GM23338 (cell line): ENCODE measurements around the gene DTNB.

Experiments
- CREB1 ChIP-seq: fragments of 250-450 bp; sonication (Bioruptor Pico); IDR thresholded peaks from 2 replicates; pipeline ENCODE4 v1.5.0; 2020; ENCODE audit warnings: low read depth, mild to moderate bottlenecking, moderate library complexity
- EZH2 ChIP-seq: fragments of 200-600 bp; sonication (generic); IDR thresholded peaks from one replicate; pipeline ENCODE4 v1.8.0; 2017; ENCODE audit warnings: antibody characterized with exemption, mild to moderate bottlenecking, low read depth; ENCODE audit not compliant: unreplicated experiment
- EZH2phosphoT487 ChIP-seq: fragments of 200-600 bp; sonication (generic); IDR thresholded peaks from one replicate; pipeline ENCODE4 v1.8.1; 2018; ENCODE audit warnings: antibody characterized with exemption; ENCODE audit not compliant: unreplicated experiment
- JUNB ChIP-seq: IDR thresholded peaks from one replicate; pipeline ENCODE4 v1.6.1; 2016; ENCODE audit warnings: antibody characterized with exemption; ENCODE audit not compliant: unreplicated experiment
- POLR2AphosphoS5 ChIP-seq: IDR thresholded peaks from 2 replicates; pipeline ENCODE4 v1.6.1; 2016; ENCODE audit warnings: antibody characterized with exemption, low read depth
- STAT1 ChIP-seq: IDR thresholded peaks from one replicate; pipeline ENCODE4 v1.6.1; 2016; ENCODE audit warnings: antibody characterized with exemption; ENCODE audit not compliant: unreplicated experiment
- ZNF331 ChIP-seq: fragments of 250-450 bp; sonication (Bioruptor Pico); IDR thresholded peaks from 2 replicates; pipeline ENCODE4 v1.5.0; 2020; ENCODE audit warnings: low read depth, mild to moderate bottlenecking, moderate library complexity
- TF ChIP-seq, protein P1 (sequence below), 2 experiments: fragments of 200-600 bp in 1 of 2; sonication (generic) in 1 of 2; conservative IDR thresholded peaks; 2 replicates each; pipeline versions ENCODE4 v1.5.1 to v1.6.1; 2016 to 2017; ENCODE audit warnings: antibody characterized with exemption in 2 of 2, low read depth in 2 of 2, mild to moderate bottlenecking in 2 of 2, moderate library complexity in 1 of 2
- TF ChIP-seq, protein P2 (sequence below): fragments of 250-450 bp; sonication (Bioruptor Pico); IDR thresholded peaks from 2 replicates; pipeline ENCODE4 v1.5.0; 2020; ENCODE audit warnings: mild to moderate bottlenecking, moderate library complexity
- TF ChIP-seq, protein P3 (sequence below): IDR thresholded peaks from one replicate; pipeline ENCODE4 v1.6.1; 2018; ENCODE audit warnings: antibody characterized with exemption; ENCODE audit not compliant: unreplicated experiment
- TF ChIP-seq, protein P4 (sequence below): IDR thresholded peaks from 2 replicates; pipeline ENCODE4 v1.6.1; 2016; ENCODE audit warnings: antibody characterized with exemption

DNA sequence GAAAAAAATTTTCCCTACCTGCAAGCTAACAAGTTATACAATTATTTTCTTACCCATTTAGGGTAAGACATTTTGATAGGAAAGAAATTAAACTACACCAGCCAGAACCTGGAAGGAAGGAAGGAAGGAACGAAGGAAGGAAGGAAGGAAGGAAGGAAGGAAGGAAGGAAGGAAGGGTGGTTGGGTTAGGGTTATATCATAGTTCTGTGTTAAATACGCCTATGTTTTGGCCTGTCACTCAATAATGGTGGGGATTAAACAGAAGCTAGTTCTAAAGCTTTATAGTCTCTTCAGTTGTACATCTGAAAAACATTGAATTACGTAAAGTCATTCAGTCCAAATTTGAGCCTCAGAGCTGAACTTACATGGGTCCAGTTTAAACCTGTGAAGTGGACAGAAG is 256.7 kb downstream of the DTNB start:
- TF ChIP-seq, protein P1, sequence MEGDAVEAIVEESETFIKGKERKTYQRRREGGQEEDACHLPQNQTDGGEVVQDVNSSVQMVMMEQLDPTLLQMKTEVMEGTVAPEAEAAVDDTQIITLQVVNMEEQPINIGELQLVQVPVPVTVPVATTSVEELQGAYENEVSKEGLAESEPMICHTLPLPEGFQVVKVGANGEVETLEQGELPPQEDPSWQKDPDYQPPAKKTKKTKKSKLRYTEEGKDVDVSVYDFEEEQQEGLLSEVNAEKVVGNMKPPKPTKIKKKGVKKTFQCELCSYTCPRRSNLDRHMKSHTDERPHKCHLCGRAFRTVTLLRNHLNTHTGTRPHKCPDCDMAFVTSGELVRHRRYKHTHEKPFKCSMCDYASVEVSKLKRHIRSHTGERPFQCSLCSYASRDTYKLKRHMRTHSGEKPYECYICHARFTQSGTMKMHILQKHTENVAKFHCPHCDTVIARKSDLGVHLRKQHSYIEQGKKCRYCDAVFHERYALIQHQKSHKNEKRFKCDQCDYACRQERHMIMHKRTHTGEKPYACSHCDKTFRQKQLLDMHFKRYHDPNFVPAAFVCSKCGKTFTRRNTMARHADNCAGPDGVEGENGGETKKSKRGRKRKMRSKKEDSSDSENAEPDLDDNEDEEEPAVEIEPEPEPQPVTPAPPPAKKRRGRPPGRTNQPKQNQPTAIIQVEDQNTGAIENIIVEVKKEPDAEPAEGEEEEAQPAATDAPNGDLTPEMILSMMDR (conservative IDR thresholded peaks at IDR 0.05; ENCODE audit: low read depth in 2 of 2), result no peak
- TF ChIP-seq JUNB, result no peak
- TF ChIP-seq, protein P2, sequence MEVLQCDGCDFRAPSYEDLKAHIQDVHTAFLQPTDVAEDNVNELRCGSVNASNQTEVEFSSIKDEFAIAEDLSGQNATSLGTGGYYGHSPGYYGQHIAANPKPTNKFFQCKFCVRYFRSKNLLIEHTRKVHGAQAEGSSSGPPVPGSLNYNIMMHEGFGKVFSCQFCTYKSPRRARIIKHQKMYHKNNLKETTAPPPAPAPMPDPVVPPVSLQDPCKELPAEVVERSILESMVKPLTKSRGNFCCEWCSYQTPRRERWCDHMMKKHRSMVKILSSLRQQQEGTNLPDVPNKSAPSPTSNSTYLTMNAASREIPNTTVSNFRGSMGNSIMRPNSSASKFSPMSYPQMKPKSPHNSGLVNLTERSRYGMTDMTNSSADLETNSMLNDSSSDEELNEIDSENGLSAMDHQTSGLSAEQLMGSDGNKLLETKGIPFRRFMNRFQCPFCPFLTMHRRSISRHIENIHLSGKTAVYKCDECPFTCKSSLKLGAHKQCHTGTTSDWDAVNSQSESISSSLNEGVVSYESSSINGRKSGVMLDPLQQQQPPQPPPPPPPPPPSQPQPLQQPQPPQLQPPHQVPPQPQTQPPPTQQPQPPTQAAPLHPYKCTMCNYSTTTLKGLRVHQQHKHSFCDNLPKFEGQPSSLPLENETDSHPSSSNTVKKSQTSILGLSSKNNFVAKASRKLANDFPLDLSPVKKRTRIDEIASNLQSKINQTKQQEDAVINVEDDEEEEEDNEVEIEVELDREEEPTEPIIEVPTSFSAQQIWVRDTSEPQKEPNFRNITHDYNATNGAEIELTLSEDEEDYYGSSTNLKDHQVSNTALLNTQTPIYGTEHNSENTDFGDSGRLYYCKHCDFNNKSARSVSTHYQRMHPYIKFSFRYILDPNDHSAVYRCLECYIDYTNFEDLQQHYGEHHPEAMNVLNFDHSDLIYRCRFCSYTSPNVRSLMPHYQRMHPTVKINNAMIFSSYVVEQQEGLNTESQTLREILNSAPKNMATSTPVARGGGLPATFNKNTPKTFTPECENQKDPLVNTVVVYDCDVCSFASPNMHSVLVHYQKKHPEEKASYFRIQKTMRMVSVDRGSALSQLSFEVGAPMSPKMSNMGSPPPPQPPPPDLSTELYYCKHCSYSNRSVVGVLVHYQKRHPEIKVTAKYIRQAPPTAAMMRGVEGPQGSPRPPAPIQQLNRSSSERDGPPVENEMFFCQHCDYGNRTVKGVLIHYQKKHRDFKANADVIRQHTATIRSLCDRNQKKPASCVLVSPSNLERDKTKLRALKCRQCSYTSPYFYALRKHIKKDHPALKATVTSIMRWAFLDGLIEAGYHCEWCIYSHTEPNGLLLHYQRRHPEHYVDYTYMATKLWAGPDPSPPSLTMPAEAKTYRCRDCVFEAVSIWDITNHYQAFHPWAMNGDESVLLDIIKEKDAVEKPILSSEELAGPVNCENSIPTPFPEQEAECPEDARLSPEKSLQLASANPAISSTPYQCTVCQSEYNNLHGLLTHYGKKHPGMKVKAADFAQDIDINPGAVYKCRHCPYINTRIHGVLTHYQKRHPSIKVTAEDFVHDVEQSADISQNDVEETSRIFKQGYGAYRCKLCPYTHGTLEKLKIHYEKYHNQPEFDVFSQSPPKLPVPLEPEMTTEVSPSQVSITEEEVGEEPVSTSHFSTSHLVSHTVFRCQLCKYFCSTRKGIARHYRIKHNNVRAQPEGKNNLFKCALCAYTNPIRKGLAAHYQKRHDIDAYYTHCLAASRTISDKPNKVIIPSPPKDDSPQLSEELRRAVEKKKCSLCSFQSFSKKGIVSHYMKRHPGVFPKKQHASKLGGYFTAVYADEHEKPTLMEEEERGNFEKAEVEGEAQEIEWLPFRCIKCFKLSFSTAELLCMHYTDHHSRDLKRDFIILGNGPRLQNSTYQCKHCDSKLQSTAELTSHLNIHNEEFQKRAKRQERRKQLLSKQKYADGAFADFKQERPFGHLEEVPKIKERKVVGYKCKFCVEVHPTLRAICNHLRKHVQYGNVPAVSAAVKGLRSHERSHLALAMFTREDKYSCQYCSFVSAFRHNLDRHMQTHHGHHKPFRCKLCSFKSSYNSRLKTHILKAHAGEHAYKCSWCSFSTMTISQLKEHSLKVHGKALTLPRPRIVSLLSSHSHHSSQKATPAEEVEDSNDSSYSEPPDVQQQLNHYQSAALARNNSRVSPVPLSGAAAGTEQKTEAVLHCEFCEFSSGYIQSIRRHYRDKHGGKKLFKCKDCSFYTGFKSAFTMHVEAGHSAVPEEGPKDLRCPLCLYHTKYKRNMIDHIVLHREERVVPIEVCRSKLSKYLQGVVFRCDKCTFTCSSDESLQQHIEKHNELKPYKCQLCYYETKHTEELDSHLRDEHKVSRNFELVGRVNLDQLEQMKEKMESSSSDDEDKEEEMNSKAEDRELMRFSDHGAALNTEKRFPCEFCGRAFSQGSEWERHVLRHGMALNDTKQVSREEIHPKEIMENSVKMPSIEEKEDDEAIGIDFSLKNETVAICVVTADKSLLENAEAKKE, result no peak
- TF ChIP-seq, protein P3, sequence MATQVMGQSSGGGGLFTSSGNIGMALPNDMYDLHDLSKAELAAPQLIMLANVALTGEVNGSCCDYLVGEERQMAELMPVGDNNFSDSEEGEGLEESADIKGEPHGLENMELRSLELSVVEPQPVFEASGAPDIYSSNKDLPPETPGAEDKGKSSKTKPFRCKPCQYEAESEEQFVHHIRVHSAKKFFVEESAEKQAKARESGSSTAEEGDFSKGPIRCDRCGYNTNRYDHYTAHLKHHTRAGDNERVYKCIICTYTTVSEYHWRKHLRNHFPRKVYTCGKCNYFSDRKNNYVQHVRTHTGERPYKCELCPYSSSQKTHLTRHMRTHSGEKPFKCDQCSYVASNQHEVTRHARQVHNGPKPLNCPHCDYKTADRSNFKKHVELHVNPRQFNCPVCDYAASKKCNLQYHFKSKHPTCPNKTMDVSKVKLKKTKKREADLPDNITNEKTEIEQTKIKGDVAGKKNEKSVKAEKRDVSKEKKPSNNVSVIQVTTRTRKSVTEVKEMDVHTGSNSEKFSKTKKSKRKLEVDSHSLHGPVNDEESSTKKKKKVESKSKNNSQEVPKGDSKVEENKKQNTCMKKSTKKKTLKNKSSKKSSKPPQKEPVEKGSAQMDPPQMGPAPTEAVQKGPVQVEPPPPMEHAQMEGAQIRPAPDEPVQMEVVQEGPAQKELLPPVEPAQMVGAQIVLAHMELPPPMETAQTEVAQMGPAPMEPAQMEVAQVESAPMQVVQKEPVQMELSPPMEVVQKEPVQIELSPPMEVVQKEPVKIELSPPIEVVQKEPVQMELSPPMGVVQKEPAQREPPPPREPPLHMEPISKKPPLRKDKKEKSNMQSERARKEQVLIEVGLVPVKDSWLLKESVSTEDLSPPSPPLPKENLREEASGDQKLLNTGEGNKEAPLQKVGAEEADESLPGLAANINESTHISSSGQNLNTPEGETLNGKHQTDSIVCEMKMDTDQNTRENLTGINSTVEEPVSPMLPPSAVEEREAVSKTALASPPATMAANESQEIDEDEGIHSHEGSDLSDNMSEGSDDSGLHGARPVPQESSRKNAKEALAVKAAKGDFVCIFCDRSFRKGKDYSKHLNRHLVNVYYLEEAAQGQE, result no peak
- TF ChIP-seq POLR2AphosphoS5, result no peak
- no peak for TF ChIP-seq EZH2
- TF ChIP-seq, protein P4, sequence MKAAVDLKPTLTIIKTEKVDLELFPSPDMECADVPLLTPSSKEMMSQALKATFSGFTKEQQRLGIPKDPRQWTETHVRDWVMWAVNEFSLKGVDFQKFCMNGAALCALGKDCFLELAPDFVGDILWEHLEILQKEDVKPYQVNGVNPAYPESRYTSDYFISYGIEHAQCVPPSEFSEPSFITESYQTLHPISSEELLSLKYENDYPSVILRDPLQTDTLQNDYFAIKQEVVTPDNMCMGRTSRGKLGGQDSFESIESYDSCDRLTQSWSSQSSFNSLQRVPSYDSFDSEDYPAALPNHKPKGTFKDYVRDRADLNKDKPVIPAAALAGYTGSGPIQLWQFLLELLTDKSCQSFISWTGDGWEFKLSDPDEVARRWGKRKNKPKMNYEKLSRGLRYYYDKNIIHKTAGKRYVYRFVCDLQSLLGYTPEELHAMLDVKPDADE, result no peak
- no peak for TF ChIP-seq STAT1
- no peak for TF ChIP-seq EZH2phosphoT487
- no peak for TF ChIP-seq CREB1 (CRISPR knock-in tag)
- TF ChIP-seq ZNF331, result no peak
